Measurements from ENCODE around the gene PDGFC.

PDGFC gene

GRCh38 chr4:156798438-156798837, 173.2 kb downstream of the PDGFC start:
- no peak overlapping the region for H3K4me3 ChIP-seq (ENCODE audit: low read depth, low read length)
- no peak for DNase-seq (ENCODE audit: low read depth)
- no peak for TF ChIP-seq CTCF (IDR thresholded peaks at IDR 0.05; ENCODE audit: low read depth, low read length, missing control alignments)

- no peak overlapping the region for H3K4me3 ChIP-seq (ENCODE audit: low read depth, low read length)
- no peak for TF ChIP-seq CTCF (IDR thresholded peaks at IDR 0.05; ENCODE audit: low read depth, low read length, missing control alignments)
- DNase-seq (ENCODE audit: low read depth) = no peak
Measured at GRCh38 chr4:156797206-156797605, 174.4 kb downstream of the PDGFC start.

- TF ChIP-seq CTCF (IDR thresholded peaks at IDR 0.05; ENCODE audit: low read depth, low read length, missing control alignments) = no peak
- no peak for DNase-seq (ENCODE audit: low read depth)
- H3K4me3 ChIP-seq (ENCODE audit: low read depth, low read length) = no peak overlapping the region
Measured at GRCh38 chr4:156795727-156796126, 175.9 kb downstream of the PDGFC start.

GRCh38 chr4:156794863-156795262, 176.7 kb downstream of the PDGFC start:
- TF ChIP-seq CTCF (IDR thresholded peaks at IDR 0.05; ENCODE audit: low read depth, low read length, missing control alignments) = no peak
- DNase-seq (ENCODE audit: low read depth) = no peak
- H3K4me3 ChIP-seq (ENCODE audit: low read depth, low read length) = no peak overlapping the region

- TF ChIP-seq CTCF (IDR thresholded peaks at IDR 0.05; ENCODE audit: low read depth, low read length, missing control alignments) = no peak
- H3K4me3 ChIP-seq (ENCODE audit: low read depth, low read length) = no peak overlapping the region
- no peak for DNase-seq (ENCODE audit: low read depth)
Measured at GRCh38 chr4:156792462-156793085, 179.0 kb downstream of the PDGFC start.

GRCh38 chr4:156790866-156791265, 180.7 kb downstream of the PDGFC start:
- TF ChIP-seq CTCF (IDR thresholded peaks at IDR 0.05; ENCODE audit: low read depth, low read length, missing control alignments) = no peak
- no peak for DNase-seq (ENCODE audit: low read depth)
- H3K4me3 ChIP-seq (ENCODE audit: low read depth, low read length) = no peak overlapping the region

GRCh38 chr4:156788782-156789181, 182.8 kb downstream of the PDGFC start:
- H3K4me3 ChIP-seq (ENCODE audit: low read depth, low read length) = no peak overlapping the region
- no peak for TF ChIP-seq CTCF (IDR thresholded peaks at IDR 0.05; ENCODE audit: low read depth, low read length, missing control alignments)
- DNase-seq (ENCODE audit: low read depth) = no peak

Measured in GM12864 (cell line).